Tibial artery (tissue), 4 donors: Measurements from ENCODE around the gene KANSL1L.

Experiments used
- DNase-seq, 2 donors: peaks; one replicate each; pipeline ENCODE4 v3.0.0-alpha.2; 2019
- H3K27ac ChIP-seq, 2 donors: fragments of 200-600 bp; sonication (generic) in 1 of 2; 1 replicate in 1 of 2; 2 replicates in 1 of 2; pipeline ENCODE4 v1.5.1; 2018 to 2019; ENCODE audit warnings: mild to moderate bottlenecking in 1 of 2
- H3K27me3 ChIP-seq, 2 donors: fragments of 200-600 bp; sonication (generic) in 1 of 2; one replicate each; pipeline versions ENCODE4 v1.5.1 to v1.6.0; 2016 to 2019
- H3K36me3 ChIP-seq, 3 donors: fragments of 200-600 bp; sonication (generic) in 2 of 3; one replicate each; pipeline ENCODE4 v1.5.1; 2016 to 2019; ENCODE audit warnings: mild to moderate bottlenecking in 2 of 3
- H3K4me1 ChIP-seq, 4 donors: fragments of 200-600 bp; sonication (generic) in 2 of 4; 1 replicate in 3 of 4; 2 replicates in 1 of 4; pipeline ENCODE4 v1.5.1; 2016 to 2019
- H3K4me3 ChIP-seq, 2 donors: fragments of 200-600 bp; sonication (generic) in 1 of 2; 1 replicate in 1 of 2; 2 replicates in 1 of 2; pipeline ENCODE4 v1.5.1; 2018 to 2019; ENCODE audit warnings: mild to moderate bottlenecking in 2 of 2
- H3K9me3 ChIP-seq, 3 donors: fragments of 200-600 bp; sonication (generic) in 1 of 3; one replicate each; pipeline ENCODE4 v1.5.1; 2016 to 2019
- intact Hi-C: fragments of 100-400 bp; cut with DNase I; formaldehyde crosslinking; loops from one replicate; pipeline ENCODE4 v1.15.0; 2023; ENCODE audit warnings: low total_unique reads
- TF ChIP-seq, protein P1 (sequence below), 2 experiments: fragments of 200-600 bp in 1 of 2; fragments of 450-650 bp in 1 of 2; IDR thresholded peaks; one replicate each; pipeline ENCODE4 v1.5.1; 2017 to 2019; ENCODE audit warnings: antibody characterized with exemption in 2 of 2, mild to moderate bottlenecking in 1 of 2, moderate library complexity in 1 of 2

Gene KANSL1L

DNA sequence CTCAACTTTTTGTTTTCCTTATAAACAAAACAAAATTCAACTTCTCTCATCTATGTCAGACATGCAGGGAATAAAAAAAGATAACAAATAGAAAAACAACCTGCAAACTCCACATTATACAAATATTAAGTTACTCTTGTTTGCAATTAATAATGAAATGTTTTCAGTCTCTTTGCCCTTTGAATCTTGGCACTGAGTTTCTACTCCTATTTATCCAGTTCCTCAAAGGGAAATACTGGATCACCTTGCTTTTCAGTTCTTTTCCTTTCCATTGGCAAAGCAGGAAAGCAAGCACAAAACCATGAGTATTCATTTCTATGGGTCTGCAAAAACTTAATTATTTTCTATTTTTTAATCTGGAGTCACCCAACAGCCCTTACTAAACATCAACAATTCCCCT lies 23.6 kb downstream of the KANSL1L start:
- TF ChIP-seq, protein P1, sequence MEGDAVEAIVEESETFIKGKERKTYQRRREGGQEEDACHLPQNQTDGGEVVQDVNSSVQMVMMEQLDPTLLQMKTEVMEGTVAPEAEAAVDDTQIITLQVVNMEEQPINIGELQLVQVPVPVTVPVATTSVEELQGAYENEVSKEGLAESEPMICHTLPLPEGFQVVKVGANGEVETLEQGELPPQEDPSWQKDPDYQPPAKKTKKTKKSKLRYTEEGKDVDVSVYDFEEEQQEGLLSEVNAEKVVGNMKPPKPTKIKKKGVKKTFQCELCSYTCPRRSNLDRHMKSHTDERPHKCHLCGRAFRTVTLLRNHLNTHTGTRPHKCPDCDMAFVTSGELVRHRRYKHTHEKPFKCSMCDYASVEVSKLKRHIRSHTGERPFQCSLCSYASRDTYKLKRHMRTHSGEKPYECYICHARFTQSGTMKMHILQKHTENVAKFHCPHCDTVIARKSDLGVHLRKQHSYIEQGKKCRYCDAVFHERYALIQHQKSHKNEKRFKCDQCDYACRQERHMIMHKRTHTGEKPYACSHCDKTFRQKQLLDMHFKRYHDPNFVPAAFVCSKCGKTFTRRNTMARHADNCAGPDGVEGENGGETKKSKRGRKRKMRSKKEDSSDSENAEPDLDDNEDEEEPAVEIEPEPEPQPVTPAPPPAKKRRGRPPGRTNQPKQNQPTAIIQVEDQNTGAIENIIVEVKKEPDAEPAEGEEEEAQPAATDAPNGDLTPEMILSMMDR (IDR thresholded peaks at IDR 0.05), result no peak
- intact Hi-C loops, result no loop called here
- no peaks in the 10 kb centered on the region for H3K4me1 ChIP-seq
- no peak for DNase-seq
- H3K9me3 ChIP-seq, result no peaks in the 10 kb centered on the region
- H3K4me3 ChIP-seq, result no peak overlapping the region
- peaks cover 36 to 55% (median 49%) of the 10 kb centered on the region in 3 donors for H3K36me3 ChIP-seq
- H3K27ac ChIP-seq, result no peak overlapping the region
- no peaks in the 10 kb centered on the region for H3K27me3 ChIP-seq

- no peak for DNase-seq
- peaks cover 8 to 17% (median 11%) of the 10 kb centered on the region in 3 donors for H3K36me3 ChIP-seq
- peaks cover 0 to 6% (median 0%) of the 10 kb centered on the region in 3 donors for H3K9me3 ChIP-seq
- H3K27me3 ChIP-seq, result no peaks in the 10 kb centered on the region
- no peak overlapping the region for H3K4me3 ChIP-seq
- intact Hi-C loops, result no loop called here
- H3K27ac ChIP-seq, result no peak overlapping the region
- no peaks in the 10 kb centered on the region for H3K4me1 ChIP-seq
- TF ChIP-seq, protein P1 (IDR thresholded peaks at IDR 0.05), result no peak
Measured at GRCh38 chr2:210132239-210132638, 39.0 kb downstream of the KANSL1L start.

- Histone ChIP-seq H3K27me3 (no peaks in the 10 kb centered on the region), H3K36me3 (peaks cover 32 to 42% (median 38%) of the 10 kb centered on the region in 3 donors), H3K4me3 (no peak overlapping the region), H3K4me1 (no peaks in the 10 kb centered on the region), H3K9me3 (peaks cover 0 to 27% (median 11%) of the 10 kb centered on the region in 3 donors), H3K27ac (no peak overlapping the region)
- TF ChIP-seq, protein P1 (IDR thresholded peaks at IDR 0.05), result no peak
- no peak for DNase-seq
- intact Hi-C loops, result no loop called here
Measured at GRCh38 chr2:210128961-210129360, 42.2 kb downstream of the KANSL1L start.

DNA sequence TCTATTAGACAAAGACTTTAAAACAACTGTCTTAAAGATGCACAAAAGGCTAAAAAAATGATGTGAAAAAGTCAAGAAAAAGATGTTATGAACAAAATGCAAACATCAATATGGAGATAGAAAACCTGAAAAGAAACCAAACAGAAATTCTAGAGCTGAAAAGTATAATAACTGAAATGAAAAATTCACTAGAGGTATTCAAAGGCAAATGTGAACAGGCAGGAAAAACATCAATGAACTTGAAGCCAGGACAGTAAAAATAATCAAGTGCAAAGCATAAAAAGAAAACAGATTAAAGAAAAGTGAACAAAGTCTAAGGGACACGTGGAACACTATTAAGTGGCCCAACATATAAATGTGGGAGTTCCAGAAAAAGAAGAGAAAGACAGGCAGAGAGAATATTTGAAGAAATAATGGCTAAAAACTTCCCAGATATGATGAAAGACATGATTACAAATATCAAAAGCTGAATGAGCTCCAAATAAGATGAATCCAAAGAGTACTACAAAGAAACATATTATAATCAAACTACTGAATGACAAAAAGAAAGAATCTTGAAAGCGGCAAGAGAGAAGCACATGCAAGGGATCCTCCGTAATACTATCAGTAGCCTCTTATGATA lies 57.5 kb downstream of the KANSL1L start:
- Histone ChIP-seq H3K36me3 (peaks cover 20 to 37% (median 35%) of the 10 kb centered on the region in 3 donors), H3K27me3 (no peaks in the 10 kb centered on the region), H3K9me3 (peaks cover 5 to 20% (median 7%) of the 10 kb centered on the region in 3 donors), H3K27ac (no peak overlapping the region), H3K4me1 (no peaks in the 10 kb centered on the region), H3K4me3 (no peak overlapping the region)
- TF ChIP-seq, protein P1 (IDR thresholded peaks at IDR 0.05), result no peak
- no peak for DNase-seq
- intact Hi-C loops, result no loop called here

GRCh38 chr2:210112871-210113270 lies 58.3 kb downstream of the KANSL1L start:
- DNase-seq, result no peak
- H3K36me3 ChIP-seq, result peaks cover 20 to 37% (median 35%) of the 10 kb centered on the region in 3 donors
- no peak overlapping the region for H3K4me3 ChIP-seq
- peaks cover 5 to 20% (median 7%) of the 10 kb centered on the region in 3 donors for H3K9me3 ChIP-seq
- no peaks in the 10 kb centered on the region for H3K4me1 ChIP-seq
- TF ChIP-seq, protein P1 (IDR thresholded peaks at IDR 0.05), result no peak
- no peak overlapping the region for H3K27ac ChIP-seq
- no peaks in the 10 kb centered on the region for H3K27me3 ChIP-seq
- intact Hi-C loops, result no loop called here
